A673 (cell line): Measurements from ENCODE around the gene RC3H1. TPM values are rescaled to one million over a fixed set of nuclear protein-coding genes. Genes with fewer than 3 reads are reported as not detected.
A peak's percentile ranks its signal among the peaks of the same experiment; 100 is the strongest.

Source experiments
- Bru-seq: library from RNA; stranded (reverse); fragments of 400-500 nt; gene quantifications from one replicate; lab custom pipeline; 2021; lab: Mats Ljungman, UMichigan
- BruChase-seq, 2 experiments: library from RNA; stranded (reverse); fragments of 400-500 nt; gene quantifications; one replicate each; lab custom pipeline; 2021; lab: Mats Ljungman, UMichigan
- BruUV-seq: library from RNA; stranded (reverse); fragments of 400-500 nt; replicated peaks from 2 replicates; lab custom pipeline; 2021; lab: Mats Ljungman, UMichigan
- CTCF ChIA-PET: fragments of 300-600 bp; sonication (Branson Sonifier 250); formaldehyde crosslinking; loops from one replicate; lab custom pipeline; 2022; ENCODE audit warnings: antibody characterized with exemption; lab: Charles Lee
- POLR2A ChIA-PET: fragments of 300-600 bp; sonication (Branson Sonifier 250); formaldehyde crosslinking; loops from one replicate; lab custom pipeline; 2022; ENCODE audit warnings: antibody characterized with exemption; ENCODE audit not compliant: low non-redundant PET; lab: Charles Lee
- DNase-seq: peaks from one replicate; pipeline ENCODE4 v3.0.0-alpha.2; 2015; ENCODE audit warnings: low spot score
- H3K27ac ChIP-seq: fragments of 200-600 bp; sonication (generic); 2 replicates; pipeline ENCODE4 v1.5.1; 2016; ENCODE audit warnings: mixed run types, low read depth, mild to moderate bottlenecking, mixed read lengths, antibody characterized with exemption, low read length; ENCODE audit not compliant: poor library complexity, severe bottlenecking
- H3K27me3 ChIP-seq: fragments of 200-600 bp; sonication (generic); replicated peaks from 2 replicates; pipeline ENCODE4 v1.6.1; 2017; ENCODE audit warnings: mixed run types, low read depth, mild to moderate bottlenecking, mixed read lengths, antibody characterized with exemption, low read length; ENCODE audit not compliant: insufficient read depth, poor library complexity
- H3K36me3 ChIP-seq: fragments of 200-600 bp; sonication (generic); 2 replicates; pipeline ENCODE4 v1.6.1; 2016; ENCODE audit warnings: mixed run types, mild to moderate bottlenecking, mixed read lengths, antibody characterized with exemption, low read length; ENCODE audit not compliant: insufficient read depth, poor library complexity, severe bottlenecking
- H3K4me1 ChIP-seq: fragments of 200-600 bp; sonication (generic); 2 replicates; pipeline ENCODE4 v1.6.1; 2017; ENCODE audit warnings: mixed run types, mild to moderate bottlenecking, mixed read lengths, antibody characterized with exemption, low read length; ENCODE audit not compliant: insufficient read depth, poor library complexity, severe bottlenecking
- H3K4me3 ChIP-seq: fragments of 200-600 bp; sonication (generic); 2 replicates; pipeline ENCODE4 v1.5.1; 2016; ENCODE audit warnings: low read depth, mixed run types, mild to moderate bottlenecking, mixed read lengths, low read length; ENCODE audit not compliant: poor library complexity, severe bottlenecking
- H3K9me3 ChIP-seq: fragments of 200-600 bp; sonication (generic); 2 replicates; pipeline ENCODE4 v1.6.1; 2016; ENCODE audit warnings: mixed run types, low read depth, mild to moderate bottlenecking, mixed read lengths, antibody characterized with exemption, low read length; ENCODE audit not compliant: poor library complexity, severe bottlenecking
- EZH2 ChIP-seq: fragments of 200-600 bp; sonication (generic); IDR thresholded peaks from 2 replicates; pipeline ENCODE4 v1.6.1; 2017; ENCODE audit warnings: borderline replicate concordance, low read depth, mild to moderate bottlenecking, mixed read lengths, antibody characterized with exemption, low read length; ENCODE audit not compliant: poor library complexity, severe bottlenecking
- intact Hi-C: fragments of 100-400 bp; cut with micrococcal nuclease; formaldehyde crosslinking; loops from one replicate; pipeline ENCODE4 v1.10.0; 2022; ENCODE audit not compliant: unreplicated experiment
- long read RNA-seq: library from polyadenylated mRNA; stranded (forward); transcript quantifications from one replicate; pipeline ENCODE4 v2.0.0, GENCODE V29; 2022
- total RNA-seq: library from RNA; stranded (reverse); gene quantifications from 2 replicates; pipeline ENCODE4 v1.2.3, GENCODE V29; 2021
- TF ChIP-seq, protein P1 (sequence below): fragments of 300-800, 200-600 bp; sonication (generic); conservative IDR thresholded peaks from 2 replicates; pipeline ENCODE4 v1.5.1; 2017; ENCODE audit warnings: low read depth, mild to moderate bottlenecking, antibody characterized with exemption, low read length, moderate library complexity, mixed read lengths

Gene RC3H1, protein sequence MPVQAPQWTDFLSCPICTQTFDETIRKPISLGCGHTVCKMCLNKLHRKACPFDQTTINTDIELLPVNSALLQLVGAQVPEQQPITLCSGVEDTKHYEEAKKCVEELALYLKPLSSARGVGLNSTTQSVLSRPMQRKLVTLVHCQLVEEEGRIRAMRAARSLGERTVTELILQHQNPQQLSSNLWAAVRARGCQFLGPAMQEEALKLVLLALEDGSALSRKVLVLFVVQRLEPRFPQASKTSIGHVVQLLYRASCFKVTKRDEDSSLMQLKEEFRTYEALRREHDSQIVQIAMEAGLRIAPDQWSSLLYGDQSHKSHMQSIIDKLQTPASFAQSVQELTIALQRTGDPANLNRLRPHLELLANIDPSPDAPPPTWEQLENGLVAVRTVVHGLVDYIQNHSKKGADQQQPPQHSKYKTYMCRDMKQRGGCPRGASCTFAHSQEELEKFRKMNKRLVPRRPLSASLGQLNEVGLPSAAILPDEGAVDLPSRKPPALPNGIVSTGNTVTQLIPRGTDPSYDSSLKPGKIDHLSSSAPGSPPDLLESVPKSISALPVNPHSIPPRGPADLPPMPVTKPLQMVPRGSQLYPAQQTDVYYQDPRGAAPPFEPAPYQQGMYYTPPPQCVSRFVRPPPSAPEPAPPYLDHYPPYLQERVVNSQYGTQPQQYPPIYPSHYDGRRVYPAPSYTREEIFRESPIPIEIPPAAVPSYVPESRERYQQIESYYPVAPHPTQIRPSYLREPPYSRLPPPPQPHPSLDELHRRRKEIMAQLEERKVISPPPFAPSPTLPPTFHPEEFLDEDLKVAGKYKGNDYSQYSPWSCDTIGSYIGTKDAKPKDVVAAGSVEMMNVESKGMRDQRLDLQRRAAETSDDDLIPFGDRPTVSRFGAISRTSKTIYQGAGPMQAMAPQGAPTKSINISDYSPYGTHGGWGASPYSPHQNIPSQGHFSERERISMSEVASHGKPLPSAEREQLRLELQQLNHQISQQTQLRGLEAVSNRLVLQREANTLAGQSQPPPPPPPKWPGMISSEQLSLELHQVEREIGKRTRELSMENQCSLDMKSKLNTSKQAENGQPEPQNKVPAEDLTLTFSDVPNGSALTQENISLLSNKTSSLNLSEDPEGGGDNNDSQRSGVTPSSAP
- total RNA-seq (27.2 and 28.0 TPM in 2 replicates), Bru-seq, nascent RNA (percentile 88 among the genes with signal in this experiment), BruChase-seq, experiment 1, labeled RNA remaining after a 2-hour chase (percentile 92 among the genes with signal in this experiment), BruChase-seq, experiment 2, labeled RNA remaining after a 6-hour chase (percentile 85 among the genes with signal in this experiment)
- long read RNA-seq, full-length matches to known transcripts = 1 of 13 reads
- long read RNA-seq, partial matches to known transcripts = 1 of 13 reads
- long read RNA-seq, other reads (novel, unspliced or antisense) = 11 of 13 reads

DNA sequence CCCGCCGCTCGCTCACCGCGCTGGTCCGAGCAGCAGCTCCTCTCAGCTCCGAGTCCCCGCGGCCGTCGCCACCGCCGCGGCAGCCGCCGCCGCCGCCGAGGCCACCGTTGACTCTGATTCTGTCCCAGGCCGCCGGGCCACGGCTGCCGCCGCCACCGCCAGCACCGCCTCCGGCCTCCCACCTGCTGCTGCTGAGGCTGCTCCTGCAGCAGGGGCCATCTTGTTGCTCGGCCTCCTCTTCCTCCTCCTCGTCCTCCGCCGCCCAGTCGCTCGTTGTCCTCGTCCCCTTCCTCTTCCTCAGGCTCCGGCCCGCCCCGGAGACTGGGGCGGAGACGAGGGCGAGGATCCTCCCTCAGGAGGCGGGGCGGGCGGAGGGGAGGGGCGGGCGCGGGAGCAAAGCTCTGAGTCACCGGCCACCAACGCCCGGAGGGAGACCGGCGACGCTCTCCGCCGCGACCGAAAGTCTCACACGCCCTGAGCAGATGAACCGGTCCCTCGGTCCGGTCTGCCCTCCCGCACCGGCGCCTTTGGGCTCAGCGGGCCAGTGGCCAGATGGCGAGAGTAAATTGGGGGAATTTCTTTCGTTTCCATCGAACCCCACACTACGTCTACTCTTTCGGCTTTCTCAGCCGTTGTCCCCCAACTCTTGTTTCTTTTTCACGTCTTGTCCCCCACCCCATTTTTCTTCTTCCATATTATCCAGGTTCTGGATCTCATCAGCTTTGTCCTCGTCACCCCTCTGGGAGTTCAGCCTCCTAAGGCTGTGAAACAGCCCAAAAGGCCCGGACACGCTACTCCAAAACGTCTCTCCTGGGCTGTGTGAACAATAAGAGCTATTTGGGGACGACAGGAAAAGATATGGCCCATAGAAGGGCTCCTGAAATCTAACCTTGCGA, at the start of gene RC3H1:
RC3H1 (minus strand) TSS at position 278 of the 896 bp plus-strand sequence. CDS start 29,372 bp downstream, outside the sequence.
- CTCF ChIA-PET = no interaction called here
- POLR2A ChIA-PET = interaction anchor here (0.6 kb wide), 1 partner anchor 18 kb away, joined by 3 read pairs; no protein-coding TSS in a partner anchor
- peak within 1 kb of the TSS; percentile 88 for H3K27ac ChIP-seq
- no peak for TF ChIP-seq EZH2
- TF ChIP-seq, protein P1, sequence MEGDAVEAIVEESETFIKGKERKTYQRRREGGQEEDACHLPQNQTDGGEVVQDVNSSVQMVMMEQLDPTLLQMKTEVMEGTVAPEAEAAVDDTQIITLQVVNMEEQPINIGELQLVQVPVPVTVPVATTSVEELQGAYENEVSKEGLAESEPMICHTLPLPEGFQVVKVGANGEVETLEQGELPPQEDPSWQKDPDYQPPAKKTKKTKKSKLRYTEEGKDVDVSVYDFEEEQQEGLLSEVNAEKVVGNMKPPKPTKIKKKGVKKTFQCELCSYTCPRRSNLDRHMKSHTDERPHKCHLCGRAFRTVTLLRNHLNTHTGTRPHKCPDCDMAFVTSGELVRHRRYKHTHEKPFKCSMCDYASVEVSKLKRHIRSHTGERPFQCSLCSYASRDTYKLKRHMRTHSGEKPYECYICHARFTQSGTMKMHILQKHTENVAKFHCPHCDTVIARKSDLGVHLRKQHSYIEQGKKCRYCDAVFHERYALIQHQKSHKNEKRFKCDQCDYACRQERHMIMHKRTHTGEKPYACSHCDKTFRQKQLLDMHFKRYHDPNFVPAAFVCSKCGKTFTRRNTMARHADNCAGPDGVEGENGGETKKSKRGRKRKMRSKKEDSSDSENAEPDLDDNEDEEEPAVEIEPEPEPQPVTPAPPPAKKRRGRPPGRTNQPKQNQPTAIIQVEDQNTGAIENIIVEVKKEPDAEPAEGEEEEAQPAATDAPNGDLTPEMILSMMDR = no peak
- peaks cover 41% of the 10 kb centered on the region for H3K4me1 ChIP-seq
- H3K4me3 ChIP-seq = peak within 1 kb of the TSS; percentile 92
- DNase-seq = peak; percentile 92
- peaks cover 3% of the 10 kb centered on the region for H3K36me3 ChIP-seq
- H3K9me3 ChIP-seq = no peaks in the 10 kb centered on the region
- no peaks in the 10 kb centered on the region for H3K27me3 ChIP-seq
- TSS peak; percentile 95 for BruUV-seq
- intact Hi-C loops = loop anchor here (5.0 kb wide), 1 partner anchor 155 kb away; the partner anchor contains the start of genes GAS5 and ZBTB37

DNA sequence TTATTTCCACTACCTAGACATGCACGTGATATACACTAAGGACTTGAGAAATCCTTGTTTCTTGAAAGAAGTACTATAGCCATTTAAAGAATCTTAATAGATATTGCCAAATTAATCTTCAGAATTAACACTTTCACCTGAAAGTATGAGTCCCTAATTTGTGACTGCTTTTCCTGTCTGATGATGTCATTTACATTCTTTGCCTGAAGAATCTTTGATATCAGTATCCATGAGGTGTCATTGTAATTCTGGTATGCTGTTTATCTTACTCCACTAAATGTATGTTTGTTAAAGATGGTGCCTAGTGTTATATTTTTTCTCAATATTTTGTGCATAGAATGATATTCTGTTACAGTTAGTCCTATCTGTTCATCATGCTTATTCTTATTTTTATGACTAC, 48.5 kb upstream of the RC3H1 start:
- intact Hi-C loops = loop anchor here (5.0 to 10.0 kb wide), 2 partner anchors 144 to 653 kb away; no protein-coding TSS in a partner anchor
- Histone ChIP-seq H3K9me3 (no peaks in the 10 kb centered on the region), H3K27me3 (no peaks in the 10 kb centered on the region), H3K27ac (no peak overlapping the region), H3K4me1 (no peaks in the 10 kb centered on the region), H3K4me3 (no peak overlapping the region), H3K36me3 (no peaks in the 10 kb centered on the region)
- ChIA-PET CTCF (no interaction called here), POLR2A (no interaction called here)
- no peak for DNase-seq
- TF ChIP-seq EZH2 = no peak
- TF ChIP-seq, protein P1 = no peak
- BruUV-seq = no TSS peak
